Activated naive CD8-positive, alpha-beta T cell treated with anti-CD3 and anti-CD28 coated beads for 36 hours (primary cell): ENCODE measurements around the gene PLD2. TPM values are rescaled to one million over a fixed set of nuclear protein-coding genes. Genes with fewer than 3 reads are reported as not detected.

ENCODE experiments used
- DNase-seq: peaks from one replicate; pipeline ENCODE4 v3.0.0; 2021
- H3K27ac Mint-ChIP-seq: one replicate; pipeline ENCODE4 v1.8.0; 2022; ENCODE audit warnings: mild to moderate bottlenecking, moderate library complexity, mixed read lengths
- H3K27me3 Mint-ChIP-seq: one replicate; pipeline ENCODE4 v1.8.0; 2022; ENCODE audit warnings: mild to moderate bottlenecking, mixed read lengths
- H3K36me3 Mint-ChIP-seq: one replicate; pipeline ENCODE4 v1.8.0; 2021; ENCODE audit warnings: mild to moderate bottlenecking, mixed read lengths
- H3K4me1 Mint-ChIP-seq: one replicate; pipeline ENCODE4 v1.8.0; 2021; ENCODE audit warnings: mixed read lengths
- H3K4me3 Mint-ChIP-seq: one replicate; pipeline ENCODE4 v1.8.0; 2022; ENCODE audit warnings: mild to moderate bottlenecking, moderate library complexity, mixed read lengths
- H3K9me3 Mint-ChIP-seq: one replicate; pipeline ENCODE4 v1.8.0; 2022; ENCODE audit warnings: mixed read lengths
- total RNA-seq, 2 experiments: library from RNA; stranded (reverse); gene quantifications; one replicate each; pipeline ENCODE4 v1.2.3, GENCODE V29; 2021

Gene PLD2
- total RNA-seq, 2 experiments from 2014 or later: 4.2 to 5.4 TPM

- DNase-seq: no peak
- Mint-ChIP-seq H3K27me3 (no peaks in the 10 kb centered on the region), H3K4me1 (peaks cover 59% of the 10 kb centered on the region), H3K9me3 (no peaks in the 10 kb centered on the region), H3K27ac (no peak overlapping the region), H3K36me3 (peaks cover 7% of the 10 kb centered on the region), H3K4me3 (no peak overlapping the region)
These were observed 31.4 kb downstream of the PLD2 start for GRCh38 chr17:4838309-4838785.

- H3K9me3 Mint-ChIP-seq: no peaks in the 10 kb centered on the region
- no peak for DNase-seq
- H3K4me1 Mint-ChIP-seq: peaks cover 53% of the 10 kb centered on the region
- no peak overlapping the region for H3K27ac Mint-ChIP-seq
- H3K27me3 Mint-ChIP-seq: no peaks in the 10 kb centered on the region
- H3K36me3 Mint-ChIP-seq: peaks cover 7% of the 10 kb centered on the region
- no peak overlapping the region for H3K4me3 Mint-ChIP-seq
These were observed 32.3 kb downstream of the PLD2 start for GRCh38 chr17:4839221-4839620.

GRCh38 chr17:4839965-4840892 lies 33.3 kb downstream of the PLD2 start:
- DNase-seq: no peak
- Mint-ChIP-seq H3K4me1 (peaks cover 44% of the 10 kb centered on the region), H3K36me3 (peaks cover 9% of the 10 kb centered on the region), H3K27me3 (no peaks in the 10 kb centered on the region), H3K27ac (peak overlapping the region; percentile 61), H3K4me3 (peak overlapping the region; percentile 13), H3K9me3 (no peaks in the 10 kb centered on the region)

- Mint-ChIP-seq H3K27ac (peak overlapping the region; percentile 61), H3K27me3 (no peaks in the 10 kb centered on the region), H3K4me3 (peak overlapping the region; percentile 13), H3K9me3 (no peaks in the 10 kb centered on the region), H3K36me3 (peaks cover 9% of the 10 kb centered on the region), H3K4me1 (peaks cover 41% of the 10 kb centered on the region)
- DNase-seq: peak; percentile 38
These were observed 33.9 kb downstream of the PLD2 start for GRCh38 chr17:4840893-4841242.

DNA sequence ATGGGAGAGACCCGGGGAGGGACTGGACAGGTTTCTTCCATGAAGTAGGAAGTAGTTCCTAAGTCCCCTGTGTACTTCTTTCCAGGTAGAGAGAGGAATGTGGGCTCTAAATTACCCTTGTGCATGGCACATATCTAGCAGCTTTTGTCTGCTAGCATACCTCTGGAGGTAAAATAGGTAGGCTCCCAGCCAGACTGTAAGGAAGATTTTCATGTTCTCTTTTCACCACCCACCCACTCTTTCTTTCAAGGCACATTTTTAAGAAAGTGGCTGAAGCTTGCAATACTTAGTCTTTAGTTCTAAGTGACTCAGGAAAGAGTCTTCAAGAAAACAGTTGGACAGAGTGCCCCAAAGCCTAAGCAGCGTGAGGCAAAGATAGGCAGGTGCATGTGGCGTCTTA lies 35.4 kb downstream of the PLD2 start:
- H3K4me1 Mint-ChIP-seq: peaks cover 35% of the 10 kb centered on the region
- peaks cover 9% of the 10 kb centered on the region for H3K36me3 Mint-ChIP-seq
- no peaks in the 10 kb centered on the region for H3K9me3 Mint-ChIP-seq
- no peaks in the 10 kb centered on the region for H3K27me3 Mint-ChIP-seq
- H3K4me3 Mint-ChIP-seq: no peak overlapping the region
- no peak overlapping the region for H3K27ac Mint-ChIP-seq
- no peak for DNase-seq

GRCh38 chr17:4843321-4844000 lies 36.5 kb downstream of the PLD2 start:
- no peak for DNase-seq
- Mint-ChIP-seq H3K4me3 (no peak overlapping the region), H3K27me3 (no peaks in the 10 kb centered on the region), H3K4me1 (peaks cover 35% of the 10 kb centered on the region), H3K9me3 (no peaks in the 10 kb centered on the region), H3K36me3 (peaks cover 9% of the 10 kb centered on the region), H3K27ac (no peak overlapping the region)

DNA sequence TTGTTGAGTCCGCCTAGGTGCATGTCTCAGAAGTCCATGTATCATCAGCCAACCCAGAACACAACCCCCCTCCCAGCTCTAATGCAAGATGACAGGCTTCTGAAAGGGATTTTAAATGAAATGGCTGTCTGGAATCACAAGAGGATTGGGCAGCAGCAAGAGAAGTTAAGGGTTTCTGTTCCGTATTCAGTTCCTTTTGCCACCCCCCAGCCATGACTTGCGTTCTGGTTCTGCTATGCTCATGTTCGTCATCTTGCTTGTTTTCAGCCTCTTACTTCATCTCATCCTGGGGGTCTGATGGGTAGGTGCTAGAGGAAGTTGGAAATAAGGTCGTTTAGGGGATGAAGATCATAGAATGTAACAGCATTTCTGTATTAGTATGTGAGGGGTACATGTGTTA lies 38.2 kb downstream of the PLD2 start:
- Mint-ChIP-seq H3K27ac (no peak overlapping the region), H3K4me3 (no peak overlapping the region), H3K27me3 (no peaks in the 10 kb centered on the region), H3K4me1 (peaks cover 24% of the 10 kb centered on the region), H3K36me3 (peaks cover 3% of the 10 kb centered on the region), H3K9me3 (no peaks in the 10 kb centered on the region)
- DNase-seq: no peak

DNA sequence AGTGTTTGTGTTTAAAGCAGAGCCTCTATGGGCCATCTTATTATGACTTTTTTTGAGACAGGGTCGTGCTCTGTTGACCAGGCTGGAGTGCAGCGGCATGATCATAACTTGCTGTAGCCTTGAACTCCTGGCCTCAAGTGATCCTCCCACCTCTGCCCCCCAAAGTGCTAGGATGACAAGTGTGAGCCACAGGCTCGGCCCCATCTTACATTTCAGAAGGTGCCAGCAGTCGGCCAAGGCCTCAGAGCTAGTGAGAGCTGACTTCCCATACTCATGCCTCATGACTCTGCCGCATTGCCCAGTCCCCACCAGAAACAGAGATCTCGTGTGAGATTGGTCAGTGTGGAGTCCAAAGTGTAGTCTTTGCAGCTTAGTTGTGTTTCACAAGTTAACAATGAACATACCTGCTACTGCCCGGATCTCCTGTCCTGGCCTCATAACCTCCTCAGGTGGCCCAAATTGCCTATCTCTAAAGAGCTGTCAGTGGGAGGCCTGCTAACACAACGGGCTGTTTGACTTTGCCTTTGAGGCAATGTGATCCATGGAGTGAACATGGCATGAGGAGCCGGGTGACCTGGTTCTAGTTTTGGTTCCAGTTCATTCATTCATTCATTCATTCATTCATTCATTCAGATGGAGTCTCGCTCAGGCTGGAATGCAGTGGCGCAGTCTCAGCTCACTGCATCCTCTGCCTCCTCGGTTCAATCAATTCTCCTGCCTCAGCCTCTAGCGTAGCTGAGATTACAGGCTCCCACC lies 39.9 kb downstream of the PLD2 start:
- peaks cover 10% of the 10 kb centered on the region for H3K4me1 Mint-ChIP-seq
- peaks cover 6% of the 10 kb centered on the region for H3K36me3 Mint-ChIP-seq
- no peak overlapping the region for H3K4me3 Mint-ChIP-seq
- no peak overlapping the region for H3K27ac Mint-ChIP-seq
- no peaks in the 10 kb centered on the region for H3K9me3 Mint-ChIP-seq
- H3K27me3 Mint-ChIP-seq: no peaks in the 10 kb centered on the region
- no peak for DNase-seq

- Mint-ChIP-seq H3K9me3 (peaks cover 7% of the 10 kb centered on the region), H3K36me3 (peaks cover 13% of the 10 kb centered on the region), H3K4me3 (no peak overlapping the region), H3K27ac (no peak overlapping the region), H3K27me3 (peaks cover 8% of the 10 kb centered on the region), H3K4me1 (peaks cover 13% of the 10 kb centered on the region)
- no peak for DNase-seq
These were observed 42.1 kb downstream of the PLD2 start for GRCh38 chr17:4849011-4849536.

DNA sequence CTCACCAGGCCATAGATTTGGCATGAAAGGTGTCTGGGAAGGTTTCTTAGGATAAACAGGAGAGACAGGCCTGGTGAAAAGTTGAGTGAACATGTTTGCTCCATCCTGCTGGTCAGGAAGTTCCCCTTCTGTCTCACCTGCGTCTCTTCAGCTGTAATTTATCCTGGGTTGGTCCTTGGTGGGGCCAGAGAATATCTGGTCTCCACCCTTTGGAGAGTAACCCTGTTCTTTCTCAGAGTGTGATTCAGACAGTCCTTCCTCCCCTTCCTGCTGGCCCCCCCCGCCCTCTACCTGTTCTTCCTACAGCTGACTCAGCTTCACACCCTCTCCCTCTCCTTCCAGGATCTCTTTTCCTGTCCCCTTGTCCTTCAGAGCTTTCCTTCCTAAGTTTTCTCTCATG lies 43.3 kb downstream of the PLD2 start:
- peaks cover 8% of the 10 kb centered on the region for H3K27me3 Mint-ChIP-seq
- no peak for DNase-seq
- peaks cover 7% of the 10 kb centered on the region for H3K9me3 Mint-ChIP-seq
- no peak overlapping the region for H3K27ac Mint-ChIP-seq
- H3K36me3 Mint-ChIP-seq: peaks cover 11% of the 10 kb centered on the region
- no peak overlapping the region for H3K4me3 Mint-ChIP-seq
- peaks cover 16% of the 10 kb centered on the region for H3K4me1 Mint-ChIP-seq

GRCh38 chr17:4851084-4851483 lies 44.1 kb downstream of the PLD2 start:
- no peak for DNase-seq
- Mint-ChIP-seq H3K27ac (no peak overlapping the region), H3K4me3 (no peak overlapping the region), H3K27me3 (peaks cover 8% of the 10 kb centered on the region), H3K36me3 (peaks cover 11% of the 10 kb centered on the region), H3K4me1 (peaks cover 14% of the 10 kb centered on the region), H3K9me3 (peaks cover 7% of the 10 kb centered on the region)

DNA sequence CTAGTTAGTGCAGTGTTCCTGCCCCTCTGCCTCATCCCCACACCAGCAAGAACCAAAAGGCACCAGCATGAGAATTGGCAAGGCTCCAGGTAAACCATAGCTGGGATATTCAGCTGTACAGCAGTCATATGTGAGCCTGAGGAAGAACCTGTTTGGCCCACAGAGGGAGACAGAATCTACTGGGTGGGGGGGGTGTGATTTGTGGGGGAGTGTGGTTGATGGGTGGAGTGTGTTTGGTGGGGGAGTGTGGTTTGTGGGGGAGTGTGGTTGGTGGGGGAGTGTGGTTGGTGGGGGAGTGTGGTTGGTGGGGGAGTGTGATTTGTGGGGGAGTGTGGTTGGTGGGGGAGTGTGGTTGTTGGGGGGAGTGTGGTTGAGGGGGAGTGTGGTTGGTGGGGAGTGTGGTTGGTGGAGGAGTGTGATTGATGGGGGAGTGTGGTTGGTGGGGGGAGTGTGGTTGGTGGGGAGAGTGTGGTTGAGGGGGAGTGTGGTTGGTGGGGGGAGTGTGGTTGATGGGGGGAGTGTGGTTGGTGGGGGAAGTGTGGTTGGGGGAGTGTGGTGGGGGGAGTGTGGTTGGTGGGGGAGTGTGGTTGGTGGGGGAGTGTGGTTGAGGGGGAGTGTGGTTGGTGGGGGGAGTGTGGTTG lies 45.7 kb downstream of the PLD2 start:
- Mint-ChIP-seq H3K27me3 (peaks cover 8% of the 10 kb centered on the region), H3K9me3 (peaks cover 7% of the 10 kb centered on the region), H3K4me1 (peaks cover 14% of the 10 kb centered on the region), H3K36me3 (peaks cover 14% of the 10 kb centered on the region), H3K27ac (peak overlapping the region; percentile 50), H3K4me3 (no peak overlapping the region)
- DNase-seq: peak; percentile 14

DNA sequence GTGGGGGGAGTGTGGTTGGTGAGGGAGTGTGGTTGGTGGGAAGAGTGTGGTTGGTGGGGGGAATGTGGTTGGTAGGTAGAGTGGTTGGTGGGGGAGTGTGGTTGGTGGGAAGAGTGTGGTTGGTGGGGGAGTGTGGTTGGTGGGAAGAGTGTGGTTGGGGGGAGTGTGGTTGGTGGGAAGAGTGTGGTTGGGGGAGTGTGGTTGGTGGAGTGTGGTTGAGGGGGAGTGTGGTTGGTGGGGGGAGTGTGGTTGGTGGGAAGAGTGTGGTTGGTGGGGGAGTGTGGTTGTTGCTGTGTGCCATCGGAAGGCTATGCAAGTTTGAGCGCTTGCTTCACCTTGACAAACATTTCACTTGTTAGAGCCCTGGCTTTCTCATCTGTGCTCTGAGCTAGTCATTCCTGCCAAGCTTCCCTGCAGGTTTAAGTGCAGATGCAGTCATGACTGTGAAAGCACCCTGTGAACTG lies 46.3 kb downstream of the PLD2 start:
- Mint-ChIP-seq H3K4me3 (peak overlapping the region; percentile 26), H3K27me3 (peaks cover 8% of the 10 kb centered on the region), H3K36me3 (peaks cover 14% of the 10 kb centered on the region), H3K4me1 (peaks cover 14% of the 10 kb centered on the region), H3K27ac (peak overlapping the region; percentile 78), H3K9me3 (peaks cover 7% of the 10 kb centered on the region)
- DNase-seq: no peak

DNA sequence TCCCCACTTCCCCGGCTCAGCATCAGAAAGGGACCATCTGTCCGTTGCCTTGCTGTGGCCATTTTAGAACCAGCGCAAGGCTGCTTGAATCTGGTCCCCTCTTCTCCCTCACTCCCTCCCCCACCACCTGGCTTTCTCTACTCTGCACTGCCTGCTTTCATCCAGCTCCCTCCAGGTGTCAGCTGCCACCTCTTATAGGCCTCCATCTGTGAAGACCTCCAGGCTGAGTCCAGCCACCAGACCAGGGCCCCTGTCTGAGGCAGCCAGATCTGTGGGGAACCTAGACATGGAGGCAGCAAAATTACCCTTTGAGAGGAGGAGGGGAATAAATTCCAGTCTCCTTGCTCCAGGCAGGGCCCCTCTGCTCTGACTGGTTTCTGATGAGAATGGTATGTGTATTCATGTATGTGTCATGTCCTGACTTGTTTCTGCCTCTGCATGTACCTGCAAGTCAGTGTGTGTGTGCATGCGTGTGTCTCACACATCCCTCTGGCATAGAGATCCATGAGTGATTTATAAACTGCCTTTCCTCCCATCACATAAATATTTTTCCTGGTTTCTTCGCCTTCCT lies 47.2 kb downstream of the PLD2 start:
- H3K4me1 Mint-ChIP-seq: peaks cover 14% of the 10 kb centered on the region
- H3K9me3 Mint-ChIP-seq: peaks cover 7% of the 10 kb centered on the region
- peaks cover 14% of the 10 kb centered on the region for H3K36me3 Mint-ChIP-seq
- peak overlapping the region; percentile 58 for H3K27ac Mint-ChIP-seq
- H3K27me3 Mint-ChIP-seq: peaks cover 8% of the 10 kb centered on the region
- no peak for DNase-seq
- H3K4me3 Mint-ChIP-seq: no peak overlapping the region
